ENCODE measurements around the gene CD72. TPM values are rescaled to one million over a fixed set of nuclear protein-coding genes. Genes with fewer than 3 reads are reported as not detected.
"Not testable (repeated sequence)": the region's sequence is repeated elsewhere in the genome, so short reads cannot be mapped to it uniquely, and the experiment has no call there.

Gene CD72
- total and polyA plus RNA-seq, 4 experiments from 2014 or later, result 1.4 to 6.5 (median 3.1) TPM

DNA sequence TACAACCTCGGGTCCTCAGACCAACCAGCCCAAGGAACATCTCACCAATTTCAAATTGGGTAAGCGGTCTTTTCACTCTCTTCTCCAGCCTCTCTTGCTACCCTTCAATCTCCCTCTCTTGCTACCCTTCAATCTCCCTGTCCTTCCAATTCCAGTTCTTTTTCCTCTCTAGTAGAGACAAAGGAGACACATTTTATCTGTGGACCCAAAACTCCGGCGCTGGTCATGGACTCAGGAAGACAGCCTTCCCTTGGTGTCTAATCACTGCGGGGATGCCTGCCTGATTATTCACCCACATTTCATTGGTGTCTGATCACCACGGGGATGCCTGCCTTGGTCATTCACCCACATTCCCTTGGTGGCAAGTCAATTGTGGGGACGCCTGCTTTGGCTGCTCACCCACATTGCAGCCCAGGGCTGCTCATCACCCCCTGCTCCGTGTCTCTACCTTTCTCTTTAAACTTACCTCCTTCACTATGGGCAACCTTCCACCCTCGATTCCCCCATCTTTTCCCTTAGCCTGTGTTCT, 19.3 kb upstream of the CD72 start:
- H3K27ac ChIP-seq (ENCODE audit: low read depth, low read length), result peak overlapping the region; percentile 4

DNA sequence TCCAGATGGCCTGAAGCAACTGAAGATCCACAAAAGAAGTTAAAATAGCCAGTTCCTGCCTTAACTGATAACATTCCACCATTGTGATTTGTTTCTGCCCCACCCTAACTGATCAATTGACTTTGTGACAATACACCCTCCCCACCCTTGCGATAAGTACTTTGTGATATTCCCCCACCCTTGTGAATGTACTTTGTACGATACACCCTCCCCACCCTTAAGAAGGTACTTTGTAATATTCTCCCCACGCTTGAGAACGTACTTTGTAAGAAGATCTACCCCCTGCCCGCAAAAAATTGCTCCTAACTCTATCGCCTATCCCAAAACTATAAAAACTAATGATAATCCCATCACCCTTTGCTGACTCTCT, 18.6 kb upstream of the CD72 start:
- H3K36me3 Mint-ChIP-seq, result peaks cover 5 to 15% of the 10 kb centered on the region in 2 donors

More for the DNA sequence above, 19.3 kb upstream of the CD72 start:
- POLR2A ChIA-PET (ENCODE audit: partially characterized antibody); H3K9me3 ChIP-seq (ENCODE audit: control insufficient read depth in 1 of 2, low read length in 2 of 2); H3K9me3 Mint-ChIP-seq; H3K4me3 Mint-ChIP-seq; H3K27me3 Mint-ChIP-seq; intact Hi-C loops (cut with micrococcal nuclease); H3K36me3 ChIP-seq (ENCODE audit: insufficient read depth, low read length); H3K27me3 ChIP-seq (ENCODE audit: insufficient read depth, low read length); H3K4me3 ChIP-seq (ENCODE audit: low read length in 2 of 2): not testable (repeated sequence)
- Mint-ChIP-seq H3K36me3 (peaks cover 5 to 15% of the 10 kb centered on the region in 2 donors), H3K4me1 (peaks cover 22 to 62% (median 43%) of the 10 kb centered on the region in 4 donors), H3K27ac (peak overlapping the region in 6 of 7 donors; percentile 44 to 93 (median 82))
- DNase-seq, result peak in 1 of 5 donors; percentile 21
- CTCF ChIA-PET (ENCODE audit: partially characterized antibody), result interaction anchor here (1.3 to 3.5 kb wide), 2 partner anchors 9 to 21 kb away, joined by 7 to 11 read pairs; partner anchors contain the start of genes CCDC107 and RMRP
- H3K4me1 ChIP-seq (ENCODE audit: insufficient read depth, low read length), result peaks cover 32% of the 10 kb centered on the region

DNA sequence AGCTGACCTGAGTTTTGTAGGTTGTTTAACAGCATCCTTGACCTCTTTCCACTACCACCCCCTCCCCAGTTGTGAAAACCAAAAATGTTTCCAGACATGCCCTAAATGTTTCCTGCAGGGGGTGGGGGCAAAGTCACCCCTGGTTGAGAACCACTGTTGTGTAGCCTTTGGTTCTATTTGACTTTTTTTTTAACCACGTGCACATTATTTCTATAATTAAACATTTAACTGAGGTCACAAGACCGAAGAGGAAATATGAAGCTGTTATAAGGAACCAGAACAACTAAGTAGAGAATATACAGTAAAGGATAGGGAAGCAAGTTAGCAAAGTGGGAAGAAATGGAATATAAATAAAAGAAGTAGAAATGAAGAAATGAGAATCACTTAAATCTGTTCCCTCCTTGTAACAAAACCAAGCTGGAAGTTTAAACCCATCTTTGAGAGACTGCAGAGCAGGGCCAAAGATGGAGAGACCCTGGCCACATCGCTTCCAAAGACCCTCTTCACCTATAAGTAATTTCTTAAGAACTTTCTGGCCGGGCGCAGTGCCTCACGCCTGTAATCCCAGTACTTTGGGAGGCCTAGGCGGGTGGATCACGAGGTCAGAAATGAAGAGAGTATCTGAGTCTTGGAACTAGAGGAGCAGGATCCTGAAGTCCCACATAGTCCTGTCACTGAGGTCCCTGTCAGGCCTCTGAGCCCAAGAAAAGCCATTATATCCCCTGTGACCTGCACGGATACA, 18.1 kb upstream of the CD72 start:
- Mint-ChIP-seq H3K4me3 (peak overlapping the region in 3 of 8 donors; percentile 22 to 60 (median 43)), H3K4me1 (peaks cover 22 to 56% (median 41%) of the 10 kb centered on the region in 4 donors), H3K27ac (peak overlapping the region in 6 of 7 donors; percentile 6 to 71 (median 38)), H3K9me3 (no peaks in the 10 kb centered on the region), H3K36me3 (peaks cover 5 to 11% of the 10 kb centered on the region in 2 donors), H3K27me3 (no peaks in the 10 kb centered on the region)
- Histone ChIP-seq H3K4me3 (ENCODE audit: low read length in 2 of 2) (no peak overlapping the region), H3K4me1 (ENCODE audit: insufficient read depth, low read length) (peaks cover 32% of the 10 kb centered on the region), H3K36me3 (ENCODE audit: insufficient read depth, low read length) (no peaks in the 10 kb centered on the region), H3K9me3 (ENCODE audit: control insufficient read depth in 1 of 2, low read length in 2 of 2) (no peaks in the 10 kb centered on the region), H3K27me3 (ENCODE audit: insufficient read depth, low read length) (no peaks in the 10 kb centered on the region), H3K27ac (ENCODE audit: low read depth, low read length) (no peak overlapping the region)
- peak in 1 of 5 donors; percentile 33 for DNase-seq
- CTCF ChIA-PET (ENCODE audit: partially characterized antibody), result interaction anchor here (1.0 to 1.9 kb wide), 2 partner anchors 10 to 25 kb away, joined by 3 to 7 read pairs; no protein-coding TSS in a partner anchor
- POLR2A ChIA-PET (ENCODE audit: partially characterized antibody), result interaction anchor here (1.9 kb wide), 1 partner anchor 10 kb away, joined by 11 read pairs; no protein-coding TSS in a partner anchor
- intact Hi-C loops (cut with micrococcal nuclease), result no loop called here

More for the DNA sequence above, 18.6 kb upstream of the CD72 start:
- ChIA-PET POLR2A (ENCODE audit: partially characterized antibody) (interaction anchor here (1.9 kb wide), 1 partner anchor 10 kb away, joined by 11 read pairs; no protein-coding TSS in a partner anchor), CTCF (ENCODE audit: partially characterized antibody) (interaction anchor here (1.0 to 1.9 kb wide), 2 partner anchors 9 to 26 kb away, joined by 3 to 7 read pairs; no protein-coding TSS in a partner anchor)
- H3K27me3 ChIP-seq (ENCODE audit: insufficient read depth, low read length); DNase-seq; H3K9me3 ChIP-seq (ENCODE audit: control insufficient read depth in 1 of 2, low read length in 2 of 2); H3K27me3 Mint-ChIP-seq; H3K27ac ChIP-seq (ENCODE audit: low read depth, low read length); H3K4me3 ChIP-seq (ENCODE audit: low read length in 2 of 2); H3K36me3 ChIP-seq (ENCODE audit: insufficient read depth, low read length); H3K9me3 Mint-ChIP-seq; intact Hi-C loops (cut with micrococcal nuclease): not testable (repeated sequence)
- H3K4me1 ChIP-seq (ENCODE audit: insufficient read depth, low read length), result peaks cover 32% of the 10 kb centered on the region
- H3K4me1 Mint-ChIP-seq, result peaks cover 22 to 61% (median 43%) of the 10 kb centered on the region in 4 donors
- H3K4me3 Mint-ChIP-seq, result peak overlapping the region in 2 of 8 donors; percentile 7 to 43
- H3K27ac Mint-ChIP-seq, result peak overlapping the region in 5 of 7 donors; percentile 11 to 93 (median 71)

DNA sequence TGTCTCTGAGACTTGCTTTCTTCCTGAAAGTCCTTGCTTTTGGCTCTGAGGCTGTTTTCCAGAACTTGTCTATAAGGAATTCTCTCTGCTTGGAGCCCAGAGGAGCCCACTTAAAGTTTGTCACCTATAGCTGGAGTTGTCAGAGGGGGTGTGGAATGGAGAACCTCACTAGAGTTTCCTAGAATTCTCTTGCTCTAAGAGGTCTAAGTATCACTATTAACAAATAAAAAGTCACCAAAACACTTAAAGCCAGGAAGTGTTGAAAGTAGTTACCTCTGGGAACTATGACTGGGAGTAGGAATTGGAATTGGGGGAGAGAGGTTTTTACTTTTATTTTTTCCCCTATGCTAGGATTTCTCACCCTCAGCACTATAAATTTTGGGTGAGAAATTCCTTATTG, 17.5 kb upstream of the CD72 start:
- Mint-ChIP-seq H3K4me3 (peak overlapping the region in 1 of 8 donors; percentile 28), H3K9me3 (no peaks in the 10 kb centered on the region), H3K36me3 (peaks cover 5 to 6% of the 10 kb centered on the region in 2 donors), H3K27ac (peak overlapping the region in 3 of 7 donors; percentile 43 to 71 (median 59)), H3K4me1 (peaks cover 22 to 56% (median 41%) of the 10 kb centered on the region in 4 donors), H3K27me3 (no peaks in the 10 kb centered on the region)
- Histone ChIP-seq H3K9me3 (ENCODE audit: control insufficient read depth in 1 of 2, low read length in 2 of 2) (no peaks in the 10 kb centered on the region), H3K4me3 (ENCODE audit: low read length in 2 of 2) (no peak overlapping the region), H3K27ac (ENCODE audit: low read depth, low read length) (no peak overlapping the region), H3K27me3 (ENCODE audit: insufficient read depth, low read length) (no peaks in the 10 kb centered on the region), H3K36me3 (ENCODE audit: insufficient read depth, low read length) (no peaks in the 10 kb centered on the region), H3K4me1 (ENCODE audit: insufficient read depth, low read length) (peaks cover 32% of the 10 kb centered on the region)
- DNase-seq, result no peak
- ChIA-PET POLR2A (ENCODE audit: partially characterized antibody) (interaction anchor here (1.3 to 1.9 kb wide), 2 partner anchors 11 to 16 kb away, joined by 5 to 11 read pairs; no protein-coding TSS in a partner anchor), CTCF (ENCODE audit: partially characterized antibody) (interaction anchor here (1.0 to 1.9 kb wide), 2 partner anchors 11 to 25 kb away, joined by 3 to 7 read pairs; no protein-coding TSS in a partner anchor)
- intact Hi-C loops (cut with micrococcal nuclease), result no loop called here

DNA sequence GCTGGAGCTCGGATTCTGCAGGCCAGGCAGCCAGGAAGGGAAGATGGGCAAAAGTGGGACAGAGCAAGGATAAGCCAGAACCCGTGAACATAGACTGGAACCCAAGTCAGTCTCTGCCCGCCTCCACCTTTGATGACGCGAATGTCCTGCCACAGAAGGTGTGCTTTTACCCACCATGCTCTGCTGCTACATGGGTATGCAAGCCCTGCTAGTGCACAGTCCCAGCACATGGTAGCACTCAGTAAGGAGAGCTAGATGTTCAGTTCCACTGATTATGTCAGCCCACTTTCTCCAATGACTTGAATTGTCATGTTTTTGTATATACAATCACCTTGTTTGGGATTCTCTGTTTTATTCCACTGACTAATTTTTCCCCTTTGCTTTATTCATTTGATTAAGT, 11.4 kb upstream of the CD72 start:
- Mint-ChIP-seq H3K36me3 (no peaks in the 10 kb centered on the region), H3K4me1 (peaks cover 1 to 7% (median 4%) of the 10 kb centered on the region in 4 donors), H3K27ac (no peak overlapping the region), H3K9me3 (no peaks in the 10 kb centered on the region), H3K4me3 (no peak overlapping the region), H3K27me3 (no peaks in the 10 kb centered on the region)
- Histone ChIP-seq H3K4me3 (ENCODE audit: low read length in 2 of 2) (no peak overlapping the region), H3K27ac (ENCODE audit: low read depth, low read length) (no peak overlapping the region), H3K4me1 (ENCODE audit: insufficient read depth, low read length) (no peaks in the 10 kb centered on the region), H3K9me3 (ENCODE audit: control insufficient read depth in 1 of 2, low read length in 2 of 2) (no peaks in the 10 kb centered on the region), H3K36me3 (ENCODE audit: insufficient read depth, low read length) (no peaks in the 10 kb centered on the region), H3K27me3 (ENCODE audit: insufficient read depth, low read length) (no peaks in the 10 kb centered on the region)
- POLR2A ChIA-PET (ENCODE audit: partially characterized antibody), result interaction anchor here (1.5 kb wide), 1 partner anchor 10 kb away, joined by 8 read pairs; no protein-coding TSS in a partner anchor
- intact Hi-C loops (cut with micrococcal nuclease), result no loop called here
- CTCF ChIA-PET (ENCODE audit: partially characterized antibody), result interaction anchor here (0.7 to 5.4 kb wide), 5 partner anchors 9 to 108 kb away, joined by 3 to 35 read pairs (median 6); no protein-coding TSS in a partner anchor
- no peak for DNase-seq

DNA sequence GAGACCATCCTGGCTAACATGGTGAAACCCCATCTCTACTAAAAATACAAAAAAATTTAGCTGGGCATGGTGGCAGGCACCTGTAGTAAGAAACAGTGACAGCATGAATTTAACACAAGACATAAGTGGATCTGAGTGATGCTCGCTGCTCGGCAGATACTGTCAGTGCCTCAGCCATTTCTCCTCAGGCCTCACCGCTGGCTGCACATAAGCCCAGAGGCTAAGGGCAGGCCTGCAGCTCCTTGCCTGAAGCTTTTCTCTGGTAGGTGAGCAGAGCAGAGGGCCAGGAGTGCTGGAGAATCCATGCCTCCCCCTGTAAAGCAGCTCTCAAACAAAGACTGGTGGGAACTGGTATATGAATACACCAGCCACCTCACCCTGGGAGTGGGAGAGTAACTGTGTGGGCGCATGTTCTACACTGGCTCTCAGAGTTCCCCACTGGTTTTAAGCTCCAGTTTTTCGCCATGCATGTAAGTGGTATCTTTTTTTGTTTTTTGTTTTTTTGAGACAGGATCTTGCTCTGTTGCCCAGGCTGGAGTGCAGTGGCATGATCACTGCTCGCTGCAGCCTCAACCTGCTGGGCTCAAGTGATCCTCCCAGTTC, 10.3 kb upstream of the CD72 start:
- H3K4me1 Mint-ChIP-seq, result peaks cover 0 to 6% (median 2%) of the 10 kb centered on the region in 4 donors
- CTCF ChIA-PET (ENCODE audit: partially characterized antibody), result interaction anchor here (0.6 to 5.4 kb wide), 8 partner anchors 8 to 109 kb away, joined by 3 to 35 read pairs (median 5); no protein-coding TSS in a partner anchor
- DNase-seq, result no peak
- POLR2A ChIA-PET (ENCODE audit: partially characterized antibody), result interaction anchor here (1.5 kb wide), 1 partner anchor 9 kb away, joined by 8 read pairs; no protein-coding TSS in a partner anchor
- Histone ChIP-seq H3K4me3 (ENCODE audit: low read length in 2 of 2) (no peak overlapping the region), H3K27me3 (ENCODE audit: insufficient read depth, low read length) (no peaks in the 10 kb centered on the region), H3K9me3 (ENCODE audit: control insufficient read depth in 1 of 2, low read length in 2 of 2) (no peaks in the 10 kb centered on the region), H3K27ac (ENCODE audit: low read depth, low read length) (no peak overlapping the region), H3K4me1 (ENCODE audit: insufficient read depth, low read length) (no peaks in the 10 kb centered on the region), H3K36me3 (ENCODE audit: insufficient read depth, low read length) (no peaks in the 10 kb centered on the region)
- H3K9me3 Mint-ChIP-seq, result no peaks in the 10 kb centered on the region
- no peak overlapping the region for H3K27ac Mint-ChIP-seq
- no peaks in the 10 kb centered on the region for H3K36me3 Mint-ChIP-seq
- H3K27me3 Mint-ChIP-seq, result no peaks in the 10 kb centered on the region
- intact Hi-C loops (cut with micrococcal nuclease), result no loop called here
- no peak overlapping the region for H3K4me3 Mint-ChIP-seq

Data from CD4-positive, alpha-beta memory T cell (primary cell).